HT1080 (cell line): ENCODE data around the gene SLA2. TPM values are rescaled to one million over a fixed set of nuclear protein-coding genes. Genes with fewer than 3 reads are reported as not detected.
"Not testable (repeated sequence)": the region's sequence is repeated elsewhere in the genome, so short reads cannot be mapped to it uniquely, and the experiment has no call there.

ENCODE experiments used
- DNase-seq: peaks from one replicate; pipeline ENCODE4 v3.0.0-alpha.2; 2015; ENCODE audit warnings: low read depth
- total RNA-seq: library from RNA; depleted of rRNA; stranded (reverse); fragments of >200 nt; shearing (Covaris generic); gene quantifications from 2 replicates; pipeline ENCODE4 v1.2.3, GENCODE V29; 2014

The SLA2 gene
- total RNA-seq, 1 experiment from 2014 or later: not detected

DNA sequence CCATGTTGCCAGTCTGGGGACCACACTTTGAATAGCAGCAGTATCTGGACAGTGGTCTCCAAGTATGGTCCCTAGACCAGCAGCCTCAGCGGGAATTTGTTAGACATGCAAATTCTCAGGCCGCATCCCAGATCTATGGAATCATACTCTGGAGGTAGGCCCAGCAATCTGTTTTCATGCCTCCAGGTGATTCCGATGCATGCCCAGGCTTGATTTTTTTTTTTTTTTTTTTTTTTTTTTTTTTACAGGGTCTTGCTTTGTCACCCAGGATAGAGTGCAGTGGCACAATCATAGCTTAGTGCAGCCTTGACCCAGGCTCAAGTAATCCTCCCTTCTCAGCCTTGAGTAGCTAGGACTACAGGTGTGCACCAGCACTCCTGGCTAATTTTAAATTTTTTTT lies 682 bp upstream of the SLA2 start:
- DNase-seq: no peak

DNA sequence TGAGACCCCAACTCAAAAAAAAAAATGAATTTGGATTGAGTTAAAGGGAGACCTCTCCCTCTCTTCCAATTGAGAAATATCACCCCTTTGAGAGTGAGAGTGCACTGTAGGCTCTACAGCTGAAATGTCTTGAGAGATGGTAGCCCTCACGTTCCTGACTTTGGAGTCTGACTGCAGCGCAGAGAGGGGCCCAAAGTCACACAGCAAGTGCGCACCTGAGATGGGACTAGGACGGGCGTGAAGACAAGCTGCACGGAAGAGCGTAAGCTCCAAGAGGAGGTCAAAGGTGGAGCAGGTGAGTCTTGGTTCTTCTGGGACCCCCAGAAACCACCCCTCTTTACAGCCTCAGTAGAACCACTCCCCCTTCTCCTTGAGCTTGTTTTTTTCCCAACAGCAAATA lies 643 bp downstream of the SLA2 start:
- no peak for DNase-seq

DNA sequence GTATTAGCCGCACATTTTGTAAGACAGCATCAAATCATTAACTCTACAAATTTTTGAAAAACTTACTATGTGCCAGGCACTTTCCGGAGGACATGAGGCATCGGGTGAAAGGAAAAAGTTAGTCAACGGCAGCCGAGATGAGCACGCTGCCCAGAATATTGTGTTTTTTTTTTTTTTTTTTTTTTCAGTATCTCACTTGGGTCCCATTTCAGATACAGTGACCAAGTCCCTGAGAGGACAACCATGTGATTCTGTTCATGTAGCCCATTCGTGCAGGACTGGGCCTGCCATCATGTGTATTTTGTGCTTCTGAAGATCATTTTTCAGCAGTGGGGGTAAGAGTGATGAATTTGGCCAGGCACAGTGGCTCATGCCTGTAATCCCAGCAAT lies 1.3 kb downstream of the SLA2 start:
- DNase-seq: no peak

DNA sequence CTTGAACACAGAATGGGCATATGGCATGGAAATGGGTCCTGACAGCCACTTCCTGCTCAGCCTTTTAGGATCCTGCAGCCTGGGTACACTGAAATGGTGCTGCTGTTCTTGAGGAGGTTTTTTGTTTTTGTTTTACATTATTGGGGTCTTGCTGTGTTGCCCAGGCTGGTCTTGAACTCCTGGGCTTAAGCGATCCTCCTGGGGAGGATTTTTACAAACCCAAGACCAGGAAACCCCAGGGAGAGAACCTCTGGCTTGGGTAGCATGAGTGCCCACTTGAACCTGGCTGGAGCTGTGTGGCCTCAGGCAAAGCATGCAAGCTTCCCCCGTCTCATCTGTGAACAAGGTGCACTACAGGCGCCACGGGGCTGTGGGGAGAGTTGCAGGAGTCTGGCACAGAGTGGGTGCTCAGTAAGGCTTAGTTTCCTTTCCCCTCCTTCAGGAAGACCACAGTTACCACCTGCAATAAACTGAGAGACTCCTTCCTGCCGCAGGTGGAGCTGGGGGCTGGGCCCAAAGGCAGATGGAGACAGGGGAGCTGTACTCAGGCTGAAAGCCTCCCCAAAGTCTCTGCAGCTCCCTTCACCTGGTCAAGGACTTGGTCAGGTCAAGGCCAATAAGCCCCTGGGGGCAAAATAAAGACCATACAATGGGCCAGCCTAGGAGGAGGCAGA lies 1.8 kb downstream of the SLA2 start:
- DNase-seq: no peak

DNA sequence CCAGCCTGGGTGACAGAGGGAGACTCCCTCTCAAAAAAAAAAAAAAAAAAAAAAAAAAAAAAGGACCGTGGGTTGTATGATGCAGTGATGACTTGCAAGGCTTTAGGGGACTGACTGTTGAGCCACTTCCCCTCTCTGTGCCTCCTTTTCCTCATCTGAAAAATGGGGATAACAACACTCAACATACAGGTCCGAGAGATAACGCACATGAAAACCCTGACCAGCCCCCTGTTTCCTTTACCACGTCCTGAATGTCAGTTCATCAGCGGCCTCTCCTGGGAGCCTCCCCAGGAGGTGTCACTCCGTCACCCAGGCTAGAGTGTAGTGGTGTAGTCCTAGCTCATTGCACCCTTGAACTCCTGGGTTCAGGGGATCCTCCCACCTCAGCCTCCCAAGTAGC lies 3.9 kb downstream of the SLA2 start:
- no peak for DNase-seq

DNA sequence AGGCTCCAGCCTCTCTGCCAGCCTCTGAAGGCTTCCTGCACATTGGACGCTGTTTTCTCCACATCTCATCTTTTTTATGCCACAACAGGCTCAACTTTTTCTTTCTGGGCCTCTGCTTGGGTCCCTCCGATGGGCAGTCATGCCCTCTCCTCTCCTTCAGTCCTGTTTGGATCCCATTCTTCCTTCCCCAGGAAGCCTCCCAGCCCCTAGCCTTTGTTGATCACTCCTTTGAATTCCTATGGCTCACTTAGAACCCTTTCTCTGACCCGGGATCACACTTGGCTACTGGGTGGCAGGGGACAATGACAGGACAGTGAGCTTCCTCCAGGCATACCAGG lies 4.5 kb downstream of the SLA2 start:
- DNase-seq: no peak

DNA sequence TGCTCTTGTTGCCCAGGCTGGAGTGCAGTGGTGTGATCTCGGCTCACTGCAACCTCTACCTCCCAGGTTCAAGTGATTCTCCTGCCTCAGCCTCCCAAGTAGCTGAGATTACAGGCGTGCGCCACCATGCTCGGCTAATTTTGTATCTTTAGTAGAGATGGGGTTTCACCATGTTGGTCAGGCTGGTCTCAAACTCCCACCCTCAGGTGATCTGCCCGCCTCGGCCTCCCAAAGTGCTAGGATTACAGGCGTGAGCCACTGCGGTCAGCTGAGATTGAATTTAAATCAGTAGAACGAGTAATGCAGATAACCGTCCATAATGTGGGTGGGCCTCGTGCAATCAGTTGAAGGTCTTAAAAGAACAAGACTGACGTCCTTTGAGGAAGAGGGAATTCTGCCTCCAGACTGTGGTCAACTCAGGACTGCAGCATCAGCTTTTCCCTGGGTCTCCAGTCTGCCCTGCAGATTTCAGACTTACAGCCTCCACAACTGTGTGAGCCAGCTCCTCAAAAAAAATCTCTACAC lies 7.1 kb downstream of the SLA2 start:
- not testable (repeated sequence) for DNase-seq

DNA sequence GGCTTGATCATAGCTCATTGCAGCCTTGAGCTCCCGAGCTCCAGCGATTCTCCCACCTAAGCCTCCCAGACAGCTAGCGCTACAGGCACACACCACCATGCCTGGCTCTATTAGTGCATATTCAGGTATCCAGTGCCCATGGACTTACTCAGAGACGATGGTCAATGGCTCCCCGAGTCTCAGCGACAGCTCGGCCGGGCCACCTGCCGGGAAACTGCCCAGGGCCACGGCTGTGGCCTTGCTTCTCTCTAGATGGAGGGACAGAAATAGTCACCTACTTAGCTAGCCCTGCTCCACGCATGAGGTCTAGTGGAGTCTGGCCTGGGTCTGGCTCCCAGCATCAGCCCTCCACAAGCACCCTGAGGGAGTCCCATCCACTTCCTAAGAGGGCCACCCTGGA lies 11.7 kb downstream of the SLA2 start:
- DNase-seq: no peak

DNA sequence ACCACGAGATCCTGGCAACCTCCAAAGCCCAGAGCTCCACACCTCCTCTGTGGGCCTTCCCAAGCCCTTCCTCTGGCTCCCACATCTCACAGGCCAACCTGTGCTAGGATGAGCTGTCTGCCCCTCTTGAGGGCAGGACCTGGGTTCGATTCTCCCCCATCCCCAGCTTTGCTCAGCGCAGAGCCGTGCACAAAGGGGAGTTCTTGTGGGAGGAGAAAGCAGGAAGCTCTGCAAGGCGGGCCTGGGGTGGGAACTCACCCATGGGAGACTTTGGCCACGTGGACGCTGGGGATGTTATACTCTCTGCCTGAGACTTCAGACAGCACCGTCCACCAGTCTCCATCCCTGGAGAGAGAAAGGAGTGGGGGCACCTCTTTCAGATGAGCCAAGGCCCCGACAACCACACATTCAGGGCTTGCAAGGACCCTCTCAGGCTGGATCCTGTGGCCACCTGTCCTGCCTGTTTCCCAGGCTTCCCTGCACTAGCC lies 12.7 kb downstream of the SLA2 start:
- DNase-seq: no peak

DNA sequence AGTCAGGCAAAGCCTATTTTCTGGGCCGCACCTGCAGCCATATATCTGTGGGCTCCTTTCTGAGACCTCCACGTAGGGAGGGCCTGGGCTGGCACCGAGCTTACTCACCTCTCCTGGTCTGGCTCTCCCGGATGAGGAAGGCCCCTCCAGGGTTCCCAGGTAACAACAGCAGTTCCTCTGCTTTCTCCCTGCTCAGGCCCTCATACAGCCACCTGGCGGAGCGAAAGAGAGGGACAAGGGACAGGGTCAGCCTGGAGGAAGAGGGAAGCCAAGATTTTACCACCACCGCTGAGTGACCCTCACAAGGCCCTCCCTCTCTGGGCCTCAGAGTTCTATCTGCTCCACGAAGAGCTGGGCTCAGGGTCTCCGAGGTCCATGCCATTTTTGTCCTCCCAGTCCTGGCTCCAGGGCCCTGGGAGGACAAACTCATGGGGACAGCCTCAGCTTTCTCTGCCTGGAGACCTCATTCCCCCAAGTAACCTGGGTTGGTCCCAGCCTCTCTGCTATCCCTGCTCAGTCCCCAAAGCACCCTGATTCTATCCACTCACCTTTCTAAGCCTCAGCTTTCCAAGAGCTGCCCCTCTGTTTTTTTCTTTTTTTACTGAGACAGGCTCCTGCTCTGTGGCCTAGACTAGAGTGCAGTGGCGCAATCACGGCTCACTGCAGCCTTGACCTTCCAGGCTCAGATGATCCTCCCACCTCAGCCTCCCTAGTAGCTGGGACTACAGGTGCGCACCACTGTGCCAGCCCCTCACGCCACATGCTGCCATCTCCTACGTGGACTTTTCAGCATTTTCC lies 13.3 kb downstream of the SLA2 start:
- DNase-seq: no peak

DNA sequence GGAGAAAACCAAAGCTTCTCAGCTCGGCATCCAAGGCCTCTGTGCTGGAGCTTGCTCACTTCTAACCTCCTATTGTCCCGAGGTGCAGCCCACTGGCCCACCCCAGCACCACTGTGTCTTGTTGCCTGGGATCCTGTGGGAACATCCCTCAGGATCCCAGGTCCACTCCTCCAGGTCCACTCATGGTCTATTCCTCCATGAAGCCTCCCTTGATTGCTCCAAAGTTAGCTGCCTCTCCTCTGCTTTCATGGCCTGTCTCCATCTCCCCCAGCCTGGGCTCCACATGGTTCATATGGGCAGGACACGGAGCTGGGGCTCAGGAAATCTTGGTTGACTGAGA lies 13.9 kb downstream of the SLA2 start:
- no peak for DNase-seq

DNA sequence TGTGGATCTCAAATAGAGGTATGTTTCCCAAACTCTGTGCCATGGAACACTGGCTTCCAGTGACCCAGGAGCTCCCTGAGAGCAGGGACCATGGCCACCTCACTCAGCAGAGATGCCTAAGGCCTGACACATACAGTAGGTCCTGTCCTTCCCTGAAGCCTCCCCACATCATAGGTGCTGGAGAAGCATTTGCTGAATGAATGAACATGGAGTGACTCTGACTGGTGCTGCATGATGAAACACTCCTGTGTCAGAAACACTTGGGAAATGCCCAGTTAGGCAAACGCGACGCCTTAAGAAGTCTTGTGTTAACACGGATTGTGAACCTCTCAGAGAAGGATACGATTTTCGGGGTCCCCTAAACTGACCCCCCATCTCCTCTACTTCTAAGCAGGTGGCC lies 14.3 kb downstream of the SLA2 start:
- DNase-seq: no peak

DNA sequence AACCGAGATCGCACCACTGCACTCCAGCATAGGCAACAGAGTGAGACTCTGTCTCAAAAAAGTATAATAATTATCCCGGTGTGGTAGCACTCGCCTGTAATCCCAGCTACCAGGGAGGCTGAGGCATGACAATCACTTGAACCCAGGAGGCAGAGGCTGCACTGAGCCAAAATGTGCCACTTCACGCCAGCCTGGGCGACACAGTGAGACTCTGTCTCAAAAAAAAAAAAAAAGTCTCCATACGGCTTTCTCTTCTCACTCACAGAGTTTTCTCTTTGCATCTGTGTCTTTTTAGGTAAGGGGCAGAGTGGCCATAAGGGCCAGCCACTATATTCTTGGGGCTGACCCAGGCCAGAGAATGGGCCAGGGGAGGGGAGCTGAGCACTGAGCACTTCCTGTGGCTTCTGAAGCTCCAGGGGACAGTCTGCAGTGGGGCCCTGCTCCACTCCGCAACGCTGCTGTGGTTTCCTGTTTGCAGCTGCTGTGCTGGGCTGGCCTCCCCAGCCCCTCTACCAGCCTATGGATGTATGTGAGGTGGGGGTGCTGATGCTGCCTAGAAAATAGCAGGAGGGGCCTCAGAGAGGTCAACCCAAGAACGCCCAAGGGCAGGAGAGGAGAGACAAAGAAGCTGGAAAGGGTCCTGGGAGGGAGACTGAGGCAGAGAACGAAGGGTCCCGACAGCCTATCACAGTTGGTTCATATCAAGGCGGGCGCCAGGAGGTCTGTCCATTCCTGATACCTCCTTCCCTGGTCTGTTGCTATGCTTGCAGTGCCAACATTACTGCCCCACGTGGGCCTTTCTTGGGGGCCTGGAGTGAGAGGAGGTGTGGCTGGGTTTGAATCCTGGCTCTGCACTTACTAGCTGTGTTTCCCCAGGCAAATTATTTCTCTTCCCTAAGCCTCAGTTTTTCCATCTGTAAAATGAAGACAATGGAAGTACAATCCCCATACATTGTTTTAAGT lies 16.0 kb downstream of the SLA2 start:
- DNase-seq: no peak

DNA sequence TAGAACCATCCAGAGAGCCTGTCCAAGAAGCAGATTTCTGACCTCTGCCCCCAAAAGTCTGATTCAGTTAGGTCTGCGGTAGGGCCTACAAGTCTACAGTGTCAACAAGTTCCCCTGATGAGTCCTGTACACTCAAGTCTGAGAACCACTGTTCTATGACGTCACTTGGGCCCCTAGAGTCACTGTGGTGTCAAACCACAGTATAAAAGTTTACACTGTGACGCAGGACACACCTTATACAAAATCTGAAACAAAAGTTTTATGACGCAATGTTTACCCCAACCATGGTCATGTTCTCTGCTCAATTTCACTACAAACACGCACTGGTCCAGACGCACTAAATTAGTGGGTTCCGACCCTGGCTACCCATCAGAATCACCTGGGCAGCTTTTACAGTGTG lies 17.9 kb downstream of the SLA2 start:
- DNase-seq: no peak

DNA sequence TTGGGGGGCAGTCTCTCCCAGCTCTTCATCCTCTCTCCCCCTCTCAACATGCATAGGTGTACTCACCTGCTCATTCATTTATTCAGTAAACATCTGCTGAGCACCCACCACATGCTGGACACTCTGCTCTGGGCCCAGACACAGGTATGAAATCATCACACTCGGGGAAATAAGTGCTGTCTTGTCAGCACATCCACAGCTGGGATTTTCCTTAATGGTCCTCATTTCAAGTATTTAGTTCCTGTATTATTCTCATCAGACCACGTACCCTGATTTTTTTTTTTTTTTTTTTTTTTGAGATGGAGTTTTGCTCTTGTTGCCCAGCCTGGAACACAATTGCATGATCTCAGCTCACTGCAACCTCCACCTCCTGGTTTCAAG lies 21.1 kb downstream of the SLA2 start:
- DNase-seq: no peak

DNA sequence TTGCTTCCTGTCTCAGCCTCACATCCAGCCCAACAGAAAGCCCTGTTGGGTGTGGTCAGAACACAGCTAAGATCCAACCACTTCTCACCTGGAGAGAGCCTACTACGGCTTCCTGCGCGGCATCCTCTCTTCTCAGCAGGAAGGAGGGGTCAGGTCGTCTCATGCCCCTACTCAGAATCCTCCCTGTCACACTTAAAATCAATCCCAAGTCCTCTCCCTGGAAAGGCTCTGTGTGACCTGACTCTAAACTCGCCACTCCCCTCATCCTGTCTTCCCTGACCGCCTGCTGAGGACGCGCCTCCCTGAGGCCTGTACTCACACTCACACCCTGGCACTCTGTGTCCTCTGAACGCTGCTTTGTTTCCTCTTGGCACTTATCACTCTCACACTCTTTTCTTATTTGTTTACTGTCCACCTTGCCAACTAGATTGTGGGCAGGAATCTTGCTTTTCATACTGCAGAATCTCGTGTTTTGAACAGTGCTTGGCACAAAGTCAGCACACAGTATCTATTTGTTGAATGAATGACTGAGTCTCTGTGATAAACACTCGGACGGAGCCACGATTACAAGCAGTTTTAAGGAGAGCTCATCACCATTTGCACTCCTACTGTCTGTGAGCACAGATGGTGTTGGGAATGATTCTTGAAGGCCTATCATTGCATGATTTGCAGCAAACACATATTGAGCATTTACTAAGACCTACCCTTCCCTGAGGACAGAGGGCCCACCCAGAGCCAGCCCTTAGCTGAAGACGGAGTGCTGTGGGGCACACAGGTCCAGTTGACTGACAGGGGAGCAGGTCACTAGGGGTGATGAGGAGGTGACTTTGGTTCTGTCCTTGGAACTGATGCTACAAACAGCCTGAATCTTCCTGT lies 21.7 kb downstream of the SLA2 start:
- no peak for DNase-seq

DNA sequence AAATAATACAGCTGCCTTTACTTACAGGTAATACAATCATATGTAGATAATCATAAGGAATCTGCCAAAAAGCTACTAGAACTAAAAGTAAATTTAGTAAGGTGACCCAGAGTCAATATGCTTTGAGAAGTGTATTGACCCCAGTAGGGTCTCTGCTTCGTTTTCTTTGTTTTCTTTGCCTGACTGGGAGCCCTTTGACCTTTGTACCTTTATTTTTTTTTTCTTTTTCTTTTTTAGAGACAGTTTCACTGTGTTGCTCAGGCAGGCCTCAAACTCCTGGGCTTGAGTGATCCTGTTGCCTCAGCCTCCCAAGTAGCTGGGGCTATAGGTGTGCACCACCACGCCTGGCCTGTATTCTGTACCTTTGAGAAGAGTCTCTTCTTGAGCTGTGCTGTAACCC lies 22.6 kb downstream of the SLA2 start:
- no peak for DNase-seq

DNA sequence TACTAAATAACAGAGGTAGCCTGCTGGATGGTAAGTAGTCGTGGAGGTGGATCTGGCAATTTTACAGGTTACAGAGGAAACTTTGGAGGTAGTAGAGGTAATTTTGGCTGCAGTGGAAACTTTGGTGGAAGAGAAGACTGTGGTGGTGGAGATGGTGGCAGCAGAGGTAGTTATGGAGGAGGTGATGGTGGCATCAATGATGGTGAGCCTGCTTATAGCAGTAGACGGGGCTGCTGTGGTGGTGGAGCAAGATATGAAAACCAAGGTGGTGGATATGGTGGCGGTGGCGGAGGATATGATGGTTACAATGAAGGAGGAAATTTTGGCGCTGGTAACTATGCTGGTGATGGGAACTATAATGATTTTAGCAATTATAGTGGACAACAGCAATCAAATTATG lies 25.1 kb downstream of the SLA2 start:
- no peak for DNase-seq

DNA sequence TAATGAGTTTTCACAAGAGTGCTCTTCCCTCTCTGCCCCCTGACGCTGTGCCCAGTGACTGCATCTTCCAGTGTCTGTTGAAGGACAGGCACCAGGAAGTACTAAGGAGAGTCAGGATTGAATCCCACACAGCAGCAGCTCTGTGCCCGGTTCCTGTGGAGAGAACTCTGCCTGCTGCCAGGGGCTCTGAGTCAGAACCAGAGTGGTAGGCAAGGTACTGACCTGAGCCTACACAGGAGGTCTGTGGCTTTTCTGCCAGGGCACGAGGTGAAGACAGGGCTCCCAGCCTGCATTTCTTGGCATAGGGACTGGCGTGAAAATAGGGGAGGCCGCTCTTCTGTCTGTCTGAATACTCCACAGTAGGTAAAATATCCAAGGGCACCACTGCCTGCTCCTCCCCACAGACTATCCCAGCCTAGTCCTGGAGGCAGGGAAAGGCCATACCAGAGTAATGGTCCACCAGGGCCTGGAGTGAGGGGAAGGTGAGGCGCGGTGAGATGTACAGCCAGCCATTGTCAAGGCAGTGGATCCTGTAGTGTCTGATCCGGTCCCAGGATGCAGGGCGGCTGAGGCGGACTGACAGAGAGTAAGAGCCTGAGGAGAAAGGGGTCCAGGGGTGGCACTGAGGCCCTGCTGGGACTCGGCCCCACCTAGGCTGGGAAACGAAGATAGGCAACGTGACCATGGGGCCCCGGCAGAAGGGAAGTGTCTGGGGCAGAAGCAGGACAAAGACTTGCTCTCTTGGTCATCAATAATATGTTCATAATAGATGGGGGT lies 31.0 kb downstream of the SLA2 start:
- DNase-seq: no peak

DNA sequence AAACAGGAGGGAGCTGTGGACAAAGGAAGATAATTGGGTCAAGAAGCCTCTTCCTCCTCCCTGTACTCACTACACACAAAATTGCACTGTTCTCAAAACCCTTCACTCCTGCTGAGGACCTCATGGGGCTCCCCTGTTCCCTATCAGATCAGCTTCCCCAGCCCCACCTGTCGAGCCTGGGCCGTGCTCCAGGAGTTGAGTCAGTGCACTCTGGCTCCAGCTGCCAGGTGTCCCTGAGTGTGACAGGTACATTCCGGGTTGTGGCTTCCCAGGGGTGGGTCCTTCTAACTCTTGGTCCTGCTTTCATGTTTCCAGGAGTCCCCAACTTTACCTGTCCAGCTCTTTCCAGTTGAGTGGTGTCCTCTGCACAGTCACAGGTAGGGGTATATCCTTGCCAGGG lies 32.0 kb downstream of the SLA2 start:
- DNase-seq: no peak
